LHCN-M2 (cell line): ENCODE data around the gene INS. TPM values are rescaled to one million over a fixed set of nuclear protein-coding genes. Genes with fewer than 3 reads are reported as not detected.

ENCODE experiments used
- DNase-seq: peaks from one replicate; pipeline ENCODE4 v3.0.0-alpha.2; 2012; ENCODE audit warnings: low read depth
- total RNA-seq: library from RNA; depleted of rRNA; stranded (reverse); fragments of >200 nt; gene quantifications from 2 replicates; pipeline ENCODE4 v1.2.3, GENCODE V29; 2014

INS gene
- total RNA-seq, 1 experiment from 2014 or later: not detected

- DNase-seq: no peak
These were observed 21.9 kb upstream of the INS start for GRCh38 chr11:2182692-2183474.

GRCh38 chr11:2182075-2182474 lies 21.1 kb upstream of the INS start:
- DNase-seq: no peak

- DNase-seq: no peak
These were observed 19.9 kb upstream of the INS start for GRCh38 chr11:2180789-2181370.

GRCh38 chr11:2180347-2180746 lies 19.3 kb upstream of the INS start:
- DNase-seq: no peak

GRCh38 chr11:2179516-2179915 lies 18.5 kb upstream of the INS start:
- DNase-seq: no peak

- peak; percentile 91 for DNase-seq
These were observed 18.0 kb upstream of the INS start for GRCh38 chr11:2178906-2179494.

- DNase-seq: peak; percentile 20
These were observed 17.2 kb upstream of the INS start for GRCh38 chr11:2178055-2178773.

- no peak for DNase-seq
These were observed 16.1 kb upstream of the INS start for GRCh38 chr11:2177076-2177475.

- DNase-seq: no peak
These were observed 15.4 kb upstream of the INS start for GRCh38 chr11:2176389-2176900.

- DNase-seq: peak; percentile 87
These were observed 14.7 kb upstream of the INS start for GRCh38 chr11:2175659-2176058.

GRCh38 chr11:2174361-2174760 lies 13.4 kb upstream of the INS start:
- DNase-seq: no peak

GRCh38 chr11:2173761-2174160 lies 12.8 kb upstream of the INS start:
- DNase-seq: no peak

GRCh38 chr11:2173150-2173693 lies 12.2 kb upstream of the INS start:
- DNase-seq: no peak

GRCh38 chr11:2172676-2173075 lies 11.7 kb upstream of the INS start:
- DNase-seq: no peak

GRCh38 chr11:2171591-2172003 lies 10.6 kb upstream of the INS start, which contains the start of gene TH:
TH (minus strand) TSS chr11:2171815; CDS start chr11:2171786, 29 bp downstream.
- no peak for DNase-seq

GRCh38 chr11:2169626-2170570 lies 8.9 kb upstream of the INS start:
- no peak for DNase-seq

- no peak for DNase-seq
These were observed 8.0 kb upstream of the INS start for GRCh38 chr11:2169005-2169378.

- no peak for DNase-seq
These were observed 7.4 kb upstream of the INS start for GRCh38 chr11:2168286-2169004.

GRCh38 chr11:2167141-2168045 lies 6.4 kb upstream of the INS start:
- no peak for DNase-seq
